Stimulated activated naive B cell treated with anti-CD40 and anti-IgM and Interleukin-4, amounts not matched to agents 10 μg/mL and 1 μg/mL and 100 μg/mL, for 72 hours (primary cell): ENCODE data around the gene ACOX1.

Experiments used
- ATAC-seq, 2 donors: fragments of 150-1000 bp; cut with Tn5 transposase; replicated peaks; 2 replicates each; pipeline ENCODE4 v1.10.0; 2021; ENCODE audit warnings: moderate library complexity in 1 of 2
- DNase-seq: peaks from one replicate; pipeline ENCODE4 v3.0.0; 2021
- H3K27ac Mint-ChIP-seq: one replicate; pipeline ENCODE4 v1.8.0; 2022; ENCODE audit warnings: mild to moderate bottlenecking, mixed read lengths
- H3K27me3 Mint-ChIP-seq, 2 donors: one replicate each; pipeline ENCODE4 v1.8.0; 2022; ENCODE audit warnings: mixed read lengths in 2 of 2
- H3K36me3 Mint-ChIP-seq, 2 donors: one replicate each; pipeline ENCODE4 v1.8.0; 2022; ENCODE audit warnings: mixed read lengths in 2 of 2, mild to moderate bottlenecking in 1 of 2
- H3K4me1 Mint-ChIP-seq, 2 donors: one replicate each; pipeline ENCODE4 v1.8.0; 2022; ENCODE audit warnings: mixed read lengths in 2 of 2, mild to moderate bottlenecking in 1 of 2
- H3K4me3 Mint-ChIP-seq, 2 donors: one replicate each; pipeline ENCODE4 v1.8.0; 2022; ENCODE audit warnings: mild to moderate bottlenecking in 2 of 2, mixed read lengths in 2 of 2, moderate library complexity in 1 of 2
- H3K9me3 Mint-ChIP-seq, 2 donors: one replicate each; pipeline ENCODE4 v1.8.0; 2022; ENCODE audit warnings: mixed read lengths in 2 of 2, mild to moderate bottlenecking in 1 of 2

The ACOX1 gene

DNA sequence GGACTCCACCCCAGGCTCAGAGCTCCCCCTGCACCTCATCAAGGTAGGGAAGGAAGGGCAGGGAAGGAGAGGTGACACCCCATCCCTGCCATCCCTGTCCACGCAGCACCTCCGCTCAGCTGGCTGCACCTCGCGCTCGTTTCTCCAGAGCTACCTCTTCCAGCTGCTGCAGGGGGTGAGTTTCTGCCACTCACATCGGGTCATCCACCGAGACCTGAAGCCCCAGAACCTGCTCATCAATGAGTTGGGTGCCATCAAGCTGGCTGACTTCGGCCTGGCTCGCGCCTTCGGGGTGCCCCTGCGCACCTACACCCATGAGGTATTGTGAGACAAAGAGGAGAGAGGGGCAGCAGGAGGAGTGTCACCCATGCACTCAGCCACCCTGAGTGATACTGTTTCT, 23.1 kb upstream of the ACOX1 start:
- Mint-ChIP-seq H3K4me1 (peaks cover 9 to 20% of the 10 kb centered on the region in 2 donors), H3K27ac (peak overlapping the region; percentile 42), H3K36me3 (peaks cover 9 to 21% of the 10 kb centered on the region in 2 donors), H3K27me3 (no peaks in the 10 kb centered on the region), H3K9me3 (no peaks in the 10 kb centered on the region), H3K4me3 (no peak overlapping the region)
- ATAC-seq, result no peak
- DNase-seq, result no peak

DNA sequence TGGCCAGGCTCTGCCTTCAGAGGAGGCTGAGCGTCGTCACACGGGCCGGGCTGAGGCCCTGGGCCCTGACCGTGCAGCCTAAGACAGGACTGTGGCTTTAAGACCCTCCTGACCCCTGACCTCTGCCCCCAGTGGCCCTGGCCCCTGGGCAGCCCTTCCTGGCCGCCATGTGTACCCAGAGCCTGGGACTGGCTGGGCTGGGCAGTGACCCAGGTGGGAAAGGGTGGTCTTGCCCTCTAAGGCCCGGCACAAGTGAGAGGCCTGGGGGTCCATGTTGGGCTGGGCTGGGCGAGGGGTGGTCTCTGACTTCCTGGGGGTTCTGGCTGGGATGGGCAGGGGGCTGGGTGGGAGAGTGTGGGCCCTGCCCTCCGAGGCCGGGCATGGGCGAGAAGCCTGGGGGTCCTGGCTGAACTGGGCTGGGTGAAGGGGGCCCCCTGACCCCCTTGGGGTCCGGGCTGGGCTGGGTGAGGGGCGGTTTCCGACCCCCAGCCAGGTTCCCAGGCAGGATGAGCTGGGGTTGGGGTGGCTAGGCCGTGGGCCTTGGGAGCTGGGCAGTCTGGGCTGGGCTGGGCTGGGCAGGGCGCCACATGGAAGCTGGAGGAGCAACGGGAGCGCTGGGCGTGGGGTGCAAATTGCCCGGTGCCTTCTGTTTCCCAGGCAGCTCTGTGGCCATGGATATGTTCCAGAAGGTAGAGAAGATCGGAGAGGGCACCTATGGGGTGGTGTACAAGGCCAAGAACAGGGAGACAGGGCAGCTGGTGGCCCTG, 22.0 kb upstream of the ACOX1 start, which contains the start of gene CDK3:
Gene CDK3 (plus strand): TSS at position 101 of the 767 bp plus-strand sequence. CDS start 571 bp downstream, at position 672.
- DNase-seq (no peak), ATAC-seq (no peak)
- Mint-ChIP-seq H3K27me3 (no peaks in the 10 kb centered on the region), H3K36me3 (peaks cover 7 to 22% of the 10 kb centered on the region in 2 donors), H3K4me1 (peaks cover 16 to 27% of the 10 kb centered on the region in 2 donors), H3K4me3 (no peak within 1 kb of the TSS), H3K9me3 (no peaks in the 10 kb centered on the region), H3K27ac (peak within 1 kb of the TSS; percentile 51)

DNA sequence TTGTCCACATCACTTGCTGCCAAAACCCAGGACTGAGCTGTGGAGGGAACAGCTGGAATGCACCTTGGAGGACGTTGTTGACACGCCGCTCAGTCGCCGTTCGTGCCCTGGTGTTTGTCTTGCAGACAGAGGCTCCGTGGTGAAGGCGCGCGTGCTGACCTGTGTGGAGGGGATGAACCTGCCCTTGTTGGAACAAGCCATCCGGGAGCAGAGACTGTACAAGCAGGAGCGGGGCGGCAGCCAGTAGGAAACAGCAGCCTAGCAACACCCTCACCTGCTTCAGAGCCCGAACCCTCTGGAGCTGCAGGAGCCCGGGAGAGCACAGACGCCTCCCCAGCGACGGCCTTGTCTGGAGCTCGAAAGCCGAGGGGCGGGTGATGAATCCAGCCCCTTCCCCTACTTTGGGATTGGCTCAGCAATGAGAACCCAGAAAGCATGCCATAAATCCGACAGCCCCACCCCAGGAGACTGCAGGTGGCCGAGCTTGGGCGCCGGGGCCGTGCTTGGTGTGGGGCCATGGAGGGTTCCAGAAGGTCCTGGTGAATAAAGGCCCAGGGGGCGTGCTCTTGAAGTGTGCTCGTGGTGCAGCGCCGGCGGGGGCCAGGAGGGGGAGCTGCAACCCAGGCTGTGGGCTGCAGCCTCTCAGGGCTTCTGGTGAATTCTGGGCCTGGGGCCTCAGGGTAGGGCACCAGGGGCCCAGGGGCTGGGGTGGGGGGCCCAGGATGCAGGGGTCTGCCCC, 21.2 kb upstream of the ACOX1 start:
- H3K36me3 Mint-ChIP-seq, result peaks cover 9 to 15% of the 10 kb centered on the region in 2 donors
- H3K27me3 Mint-ChIP-seq, result no peaks in the 10 kb centered on the region
- H3K4me1 Mint-ChIP-seq, result peaks cover 15 to 20% of the 10 kb centered on the region in 2 donors
- H3K4me3 Mint-ChIP-seq, result no peak overlapping the region
- no peaks in the 10 kb centered on the region for H3K9me3 Mint-ChIP-seq
- DNase-seq (peak; percentile 24), ATAC-seq (peak; percentile 74 to 75)
- H3K27ac Mint-ChIP-seq, result no peak overlapping the region

DNA sequence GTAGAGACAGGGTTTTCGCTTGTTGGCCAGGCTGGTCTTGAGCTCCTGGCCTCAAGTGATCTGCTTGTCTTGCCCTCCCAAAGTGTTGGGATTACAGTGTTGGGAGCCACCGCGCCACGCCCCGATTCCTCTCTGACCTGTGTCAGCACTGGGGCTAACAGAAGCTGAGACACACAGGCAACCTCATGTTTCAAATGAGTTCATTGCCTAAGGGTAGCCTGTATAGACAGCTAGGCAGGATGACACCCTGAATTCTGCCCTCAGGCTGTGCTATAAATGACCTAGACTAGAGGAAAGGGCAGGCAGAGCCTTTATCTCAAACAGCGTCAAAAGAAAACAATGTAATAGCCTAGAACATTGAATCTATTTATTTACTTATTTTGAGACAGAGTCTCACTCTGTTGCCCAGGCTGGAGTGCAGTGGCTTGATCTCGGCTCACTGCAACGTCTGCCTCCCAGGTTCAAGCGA, 19.4 kb upstream of the ACOX1 start:
- H3K36me3 Mint-ChIP-seq, result peaks cover 13 to 15% of the 10 kb centered on the region in 2 donors
- DNase-seq (no peak), ATAC-seq (no peak)
- H3K27ac Mint-ChIP-seq, result no peak overlapping the region
- H3K27me3 Mint-ChIP-seq, result no peaks in the 10 kb centered on the region
- H3K4me1 Mint-ChIP-seq, result peaks cover 14 to 19% of the 10 kb centered on the region in 2 donors
- no peak overlapping the region for H3K4me3 Mint-ChIP-seq
- H3K9me3 Mint-ChIP-seq, result no peaks in the 10 kb centered on the region

DNA sequence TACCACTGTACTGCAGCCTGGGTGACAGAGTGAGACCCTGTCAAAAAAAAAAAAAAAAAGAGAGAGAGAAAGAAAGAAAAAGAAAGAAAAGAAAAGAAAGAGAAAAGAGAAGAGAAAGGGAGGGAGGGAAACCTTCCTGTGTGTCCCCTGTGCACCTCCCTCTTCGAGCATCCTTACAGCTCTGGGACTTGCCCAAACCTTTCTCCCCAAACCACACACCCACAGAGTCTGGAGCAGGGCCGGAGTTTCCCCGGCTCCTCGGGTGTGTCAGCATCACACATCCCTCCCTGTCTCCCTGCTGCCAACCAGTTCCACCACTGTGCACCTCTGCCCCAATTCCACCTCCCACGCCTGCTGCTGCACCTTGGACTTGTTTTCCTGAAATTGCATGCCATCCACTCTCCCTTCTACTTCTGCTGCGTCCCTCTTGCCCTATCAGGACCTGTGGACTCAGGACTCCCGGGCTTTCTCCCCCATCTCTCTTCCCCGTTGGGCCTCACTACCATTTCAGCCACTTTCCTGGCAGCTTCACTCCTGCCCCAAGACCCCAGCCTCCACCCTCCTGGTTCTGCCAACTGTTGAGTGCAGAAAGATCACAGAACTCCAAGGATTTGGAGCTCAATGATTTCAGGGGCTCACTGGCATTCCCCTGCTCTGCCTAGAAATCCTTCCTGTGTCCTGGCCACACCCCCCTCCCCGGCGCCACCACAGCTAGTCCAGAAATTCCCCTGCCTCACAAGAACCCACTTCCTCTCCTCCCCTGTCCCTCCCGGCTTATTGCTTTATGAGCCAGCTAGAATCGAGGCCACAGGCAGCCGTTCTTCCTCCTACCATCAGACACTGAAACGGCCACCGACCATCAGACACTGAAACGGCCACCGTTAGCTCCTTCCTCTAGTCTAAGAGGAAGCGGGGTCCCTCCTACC, 18.0 kb upstream of the ACOX1 start:
- H3K4me1 Mint-ChIP-seq, result peaks cover 16 to 23% of the 10 kb centered on the region in 2 donors

DNA sequence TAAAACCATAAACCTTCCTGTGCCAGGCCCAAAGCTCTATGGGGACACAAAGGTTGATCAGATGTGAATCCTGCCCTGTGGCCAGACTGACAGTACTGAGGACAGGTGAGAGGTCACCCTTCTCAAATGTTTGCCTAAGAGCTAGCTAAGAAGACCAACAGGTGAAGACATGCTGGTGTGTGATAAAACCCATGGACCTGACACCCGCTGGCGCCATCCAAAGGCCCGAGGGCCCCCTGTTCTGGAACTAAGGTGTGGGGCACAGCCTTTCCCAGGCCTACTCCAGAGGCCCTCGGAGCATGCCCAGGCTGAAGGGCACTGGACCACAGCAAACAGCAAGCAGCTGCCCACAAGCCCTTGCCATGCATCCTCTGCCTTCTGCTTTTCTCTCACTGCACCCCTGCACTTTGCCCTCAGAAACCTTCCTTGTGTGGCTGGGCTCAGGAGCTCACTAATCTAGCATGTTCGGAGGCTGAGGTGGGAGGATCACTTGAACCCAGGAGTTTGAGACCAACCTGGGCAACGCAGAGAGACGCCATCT, 16.5 kb upstream of the ACOX1 start:
- Mint-ChIP-seq H3K4me1 (peaks cover 19 to 31% of the 10 kb centered on the region in 2 donors), H3K36me3 (peaks cover 16 to 17% of the 10 kb centered on the region in 2 donors), H3K27ac (no peak overlapping the region), H3K9me3 (no peaks in the 10 kb centered on the region), H3K4me3 (no peak overlapping the region), H3K27me3 (no peaks in the 10 kb centered on the region)
- ATAC-seq (no peak), DNase-seq (no peak)

More for the DNA sequence above, 18.0 kb upstream of the ACOX1 start:
- peak; percentile 23 for DNase-seq
- no peaks in the 10 kb centered on the region for H3K9me3 Mint-ChIP-seq
- H3K36me3 Mint-ChIP-seq, result peaks cover 15 to 17% of the 10 kb centered on the region in 2 donors
- peak overlapping the region; percentile 84 for H3K27ac Mint-ChIP-seq
- no peaks in the 10 kb centered on the region for H3K27me3 Mint-ChIP-seq
- ATAC-seq, result peak; percentile 66 to 78
- H3K4me3 Mint-ChIP-seq, result peak overlapping the region; percentile 55 to 72

DNA sequence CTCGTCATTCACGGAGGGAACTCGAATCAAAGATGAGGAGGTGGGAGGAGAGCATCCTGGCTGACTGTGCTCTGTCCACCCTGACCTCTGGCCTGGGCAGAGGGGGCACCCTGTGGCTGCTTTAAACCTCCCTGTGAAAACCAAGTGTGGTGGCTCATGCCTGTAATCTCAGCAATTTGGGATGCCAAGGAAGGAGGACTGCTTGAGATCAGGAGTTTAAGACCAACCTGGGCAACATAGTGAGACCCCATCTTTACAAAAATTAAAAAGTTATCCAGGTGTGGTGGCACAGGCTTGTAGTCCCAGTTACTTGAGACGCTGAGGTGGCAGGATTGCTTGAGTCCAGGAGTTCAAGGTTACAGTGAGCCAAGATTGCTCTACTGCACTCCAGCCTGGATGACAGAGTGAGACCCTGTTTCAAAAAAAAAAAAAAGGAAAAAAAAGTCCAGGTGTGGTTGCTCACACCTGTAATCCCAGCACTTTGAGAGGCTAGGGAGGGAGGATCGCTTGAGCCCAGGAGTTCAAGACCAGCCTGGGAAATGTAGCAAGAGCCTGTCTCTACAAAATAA, 15.9 kb upstream of the ACOX1 start:
- no peak for DNase-seq
- Mint-ChIP-seq H3K27ac (no peak overlapping the region), H3K4me1 (peaks cover 19 to 31% of the 10 kb centered on the region in 2 donors), H3K9me3 (no peaks in the 10 kb centered on the region), H3K4me3 (no peak overlapping the region), H3K36me3 (peaks cover 16% of the 10 kb centered on the region in 2 donors), H3K27me3 (no peaks in the 10 kb centered on the region)
- no peak for ATAC-seq

DNA sequence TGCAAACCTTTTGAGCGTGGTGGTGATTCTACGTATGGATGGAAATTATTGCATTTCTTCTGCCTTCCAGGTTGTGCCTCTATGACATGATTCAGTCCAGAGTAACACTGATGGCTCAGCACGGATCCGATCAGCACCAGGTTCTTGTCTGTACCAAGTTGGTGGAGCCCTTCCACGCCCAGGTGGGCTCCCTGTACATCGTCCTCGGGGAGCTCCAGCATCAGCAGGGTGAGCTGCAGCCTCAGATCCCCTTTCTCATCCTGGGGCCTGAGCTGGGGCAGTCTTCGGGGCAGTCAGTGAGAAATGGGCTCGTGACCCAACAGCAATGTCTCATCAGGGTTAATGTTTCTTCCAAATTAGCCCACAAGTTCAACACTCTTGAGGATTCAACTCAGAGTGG, 12.4 kb upstream of the ACOX1 start:
- ATAC-seq (no peak), DNase-seq (no peak)
- H3K27ac Mint-ChIP-seq, result no peak overlapping the region
- H3K4me3 Mint-ChIP-seq, result no peak overlapping the region
- H3K4me1 Mint-ChIP-seq, result peaks cover 5 to 12% of the 10 kb centered on the region in 2 donors
- H3K36me3 Mint-ChIP-seq, result peaks cover 16 to 23% of the 10 kb centered on the region in 2 donors
- no peaks in the 10 kb centered on the region for H3K9me3 Mint-ChIP-seq
- H3K27me3 Mint-ChIP-seq, result no peaks in the 10 kb centered on the region

DNA sequence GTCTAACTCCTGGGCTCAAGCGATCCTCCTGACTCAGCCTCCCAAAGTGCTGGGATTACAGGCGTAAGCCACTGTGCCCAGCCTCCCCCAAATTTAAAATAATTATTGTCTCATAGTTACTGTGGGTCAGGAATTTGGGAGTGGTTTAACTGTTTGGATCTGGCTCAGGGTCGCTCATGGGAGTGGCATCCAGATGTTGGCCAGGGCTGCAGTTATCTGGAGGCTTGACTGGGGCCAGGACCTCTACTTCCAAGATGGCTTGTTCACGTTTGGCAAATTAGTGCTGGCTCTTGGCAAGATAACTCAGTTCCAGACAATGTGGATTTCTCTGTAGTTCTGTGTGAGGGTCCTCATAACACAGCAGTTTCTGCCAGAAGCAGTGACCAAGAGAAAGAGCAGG, 8.1 kb upstream of the ACOX1 start:
- H3K27ac Mint-ChIP-seq, result no peak overlapping the region
- no peak for ATAC-seq
- H3K27me3 Mint-ChIP-seq, result no peaks in the 10 kb centered on the region
- H3K4me3 Mint-ChIP-seq, result no peak overlapping the region
- H3K9me3 Mint-ChIP-seq, result no peaks in the 10 kb centered on the region
- H3K4me1 Mint-ChIP-seq, result peaks cover 3 to 9% of the 10 kb centered on the region in 2 donors
- DNase-seq, result no peak
- peaks cover 11 to 12% of the 10 kb centered on the region in 2 donors for H3K36me3 Mint-ChIP-seq

DNA sequence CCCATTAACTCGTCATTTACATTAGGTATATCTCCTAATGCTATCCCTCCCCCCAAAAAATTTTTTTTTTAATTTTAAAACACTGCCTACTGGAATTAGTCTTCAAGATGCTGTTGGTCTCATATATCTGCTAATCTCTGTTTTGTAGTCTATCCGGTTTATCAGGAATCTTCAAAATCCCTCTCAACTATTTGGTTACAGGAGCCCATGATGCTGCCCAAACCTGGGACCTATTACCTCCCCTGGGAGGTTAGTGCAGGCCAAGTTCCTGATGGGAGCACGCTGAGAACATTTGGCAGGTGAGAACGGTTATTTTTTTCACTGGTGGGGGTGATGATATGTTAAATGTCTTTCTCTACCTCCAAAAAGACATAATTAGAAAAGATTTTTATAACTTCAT, 7.0 kb upstream of the ACOX1 start:
- H3K36me3 Mint-ChIP-seq, result peaks cover 9 to 11% of the 10 kb centered on the region in 2 donors
- H3K27ac Mint-ChIP-seq, result no peak overlapping the region
- DNase-seq, result no peak
- no peak for ATAC-seq
- no peaks in the 10 kb centered on the region for H3K27me3 Mint-ChIP-seq
- H3K4me1 Mint-ChIP-seq, result peaks cover 0 to 3% of the 10 kb centered on the region in 2 donors
- H3K9me3 Mint-ChIP-seq, result no peaks in the 10 kb centered on the region
- no peak overlapping the region for H3K4me3 Mint-ChIP-seq

DNA sequence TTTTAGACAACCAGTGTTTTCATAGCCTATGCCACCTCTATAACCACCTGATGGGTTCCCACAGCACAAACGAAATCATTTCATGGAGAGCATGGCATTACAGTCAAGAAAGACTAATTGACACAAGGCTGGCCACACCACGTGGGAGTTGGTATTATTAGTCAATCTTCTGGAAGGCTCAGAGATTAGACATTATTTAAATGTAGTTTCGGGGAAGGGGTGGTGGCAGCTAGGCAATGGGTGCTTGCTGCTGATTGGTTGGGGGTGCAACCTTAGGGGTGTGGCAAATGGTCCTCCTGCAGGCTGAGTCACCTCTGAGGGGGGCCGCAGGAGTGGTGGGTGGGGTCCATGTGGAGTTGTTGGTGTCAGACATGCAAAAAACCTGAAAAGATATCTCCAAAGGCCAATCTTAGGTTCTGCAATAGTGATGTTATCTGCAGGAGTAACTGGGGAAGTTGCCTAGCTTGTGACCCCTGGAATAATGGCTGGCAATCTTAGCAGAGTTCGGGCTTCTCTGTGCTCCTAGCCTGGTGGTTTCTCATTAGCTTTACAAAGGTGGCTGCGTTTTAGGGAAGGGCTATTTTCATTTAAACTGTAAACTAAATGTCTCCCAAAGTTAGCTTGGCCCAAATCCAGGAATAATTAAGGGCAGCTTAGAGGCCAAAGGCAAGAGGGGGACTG, 4.7 kb upstream of the ACOX1 start:
- Mint-ChIP-seq H3K36me3 (peaks cover 12 to 13% of the 10 kb centered on the region in 2 donors), H3K27ac (no peak overlapping the region), H3K9me3 (no peaks in the 10 kb centered on the region), H3K4me1 (peaks cover 0 to 19% of the 10 kb centered on the region in 2 donors), H3K4me3 (no peak overlapping the region), H3K27me3 (no peaks in the 10 kb centered on the region)
- ATAC-seq (no peak), DNase-seq (no peak)

DNA sequence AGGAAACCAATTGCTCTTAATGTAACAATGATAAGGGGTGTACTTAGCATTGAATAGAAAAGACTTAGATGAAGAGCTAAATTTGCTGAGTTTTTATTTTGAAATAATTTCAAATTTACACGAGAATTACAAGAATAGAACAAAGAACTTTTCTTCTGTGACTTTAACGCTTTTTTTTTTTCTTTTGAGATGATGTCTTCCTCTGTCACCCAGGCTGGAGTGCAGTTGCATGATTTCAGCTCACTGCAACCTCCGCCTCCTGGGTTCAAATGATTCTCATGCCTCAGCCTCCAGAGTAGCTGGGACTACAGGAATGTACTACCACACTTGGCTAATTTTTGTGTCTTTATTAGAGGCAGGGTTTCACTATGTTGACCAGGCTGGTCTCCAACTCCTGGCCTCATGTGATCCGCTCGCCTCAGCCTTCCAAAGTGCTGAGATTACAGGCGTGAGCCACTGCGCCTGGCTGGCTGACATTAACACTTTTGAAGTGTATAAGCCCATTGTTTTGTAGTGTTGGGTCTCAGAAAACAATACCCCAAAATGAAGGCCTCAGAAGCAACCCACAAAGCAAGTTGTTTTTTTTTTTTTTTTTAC, 2.2 kb upstream of the ACOX1 start:
- no peak for DNase-seq
- Mint-ChIP-seq H3K4me3 (peak overlapping the region; percentile 32 to 44), H3K36me3 (peaks cover 5 to 12% of the 10 kb centered on the region in 2 donors)

More for the DNA sequence above, 2.2 kb upstream of the ACOX1 start:
- no peak for ATAC-seq
- Mint-ChIP-seq H3K27ac (no peak overlapping the region), H3K27me3 (no peaks in the 10 kb centered on the region), H3K4me1 (peaks cover 4 to 32% of the 10 kb centered on the region in 2 donors), H3K9me3 (no peaks in the 10 kb centered on the region)
